Upper lobe of left lung (tissue), 4 donors: Measurements from ENCODE around the gene ACAP3.

Experiments
- CTCF ChIP-seq, 6 experiments: fragments of 450-650 bp in 4 of 6; fragments of 200-600 bp in 2 of 6; sonication (generic) in 2 of 6; IDR thresholded peaks; one replicate each; pipeline ENCODE4 v1.5.1; 2016 to 2019; ENCODE audit warnings: antibody characterized with exemption in 6 of 6
- POLR2A ChIP-seq, 4 donors: fragments of 450-650 bp; IDR thresholded peaks; one replicate each; pipeline ENCODE4 v1.5.1; 2016 to 2017; ENCODE audit warnings: antibody characterized with exemption in 4 of 4, mild to moderate bottlenecking in 2 of 4

GRCh38 chr1:1272341-1273208, 35.2 kb downstream of the ACAP3 start:
- TF ChIP-seq CTCF (IDR thresholded peaks at IDR 0.05) (no peak), POLR2A (IDR thresholded peaks at IDR 0.05) (peak in 2 of 4 donors; percentile 12 to 31)
